AG09319 (cell line): ENCODE data around the gene MINDY3.

ENCODE experiments used
- DNase-seq: peaks from one replicate; pipeline ENCODE4 v3.0.0-alpha.2; 2010; ENCODE audit warnings: low read depth; ENCODE audit errors: extremely low read depth
- CTCF ChIP-seq: IDR thresholded peaks from 2 replicates; pipeline ENCODE4 v1.5.1; 2011; ENCODE audit warnings: low read depth, mild to moderate bottlenecking, inconsistent platforms, low read length, moderate library complexity

Gene MINDY3

GRCh38 chr10:15821046-15821683 is 39.1 kb downstream of the MINDY3 start:
- DNase-seq: no peak
- no peak for TF ChIP-seq CTCF

GRCh38 chr10:15817409-15818046 is 42.8 kb downstream of the MINDY3 start:
- no peak for TF ChIP-seq CTCF
- no peak for DNase-seq

GRCh38 chr10:15815242-15815885 is 44.9 kb downstream of the MINDY3 start:
- no peak for DNase-seq
- no peak for TF ChIP-seq CTCF

- TF ChIP-seq CTCF: no peak
- DNase-seq: no peak
These were observed 45.7 kb downstream of the MINDY3 start for GRCh38 chr10:15814565-15814964.

GRCh38 chr10:15813415-15813814 is 46.9 kb downstream of the MINDY3 start:
- no peak for TF ChIP-seq CTCF
- DNase-seq: no peak

- no peak for DNase-seq
- no peak for TF ChIP-seq CTCF
These were observed 50.9 kb downstream of the MINDY3 start for GRCh38 chr10:15809450-15809849.

- no peak for TF ChIP-seq CTCF
These were observed 52.0 kb downstream of the MINDY3 start for GRCh38 chr10:15808204-15808797.

More at GRCh38 chr10:15808204-15808797, 52.0 kb downstream of the MINDY3 start:
- DNase-seq: no peak
